ENCODE measurements around the gene MRPL41.
"Not testable (repeated sequence)": the region's sequence is repeated elsewhere in the genome, so short reads cannot be mapped to it uniquely, and the experiment has no call there.

The MRPL41 gene

GRCh38 chr9:137545123-137545522, 6.6 kb upstream of the MRPL41 start:
- Histone ChIP-seq H3K4me3 (ENCODE audit: insufficient read length, low read depth) (no peak overlapping the region), H3K4me1 (ENCODE audit: insufficient read depth, insufficient read length) (peaks cover 10% of the 10 kb centered on the region), H3K9me3 (ENCODE audit: insufficient read depth, low read length) (peaks cover 20% of the 10 kb centered on the region; the same call in 1 of the 2 replicates), H3K36me3 (ENCODE audit: insufficient read depth, insufficient read length, low read length) (no peaks in the 10 kb centered on the region), H3K27me3 (ENCODE audit: insufficient read depth, insufficient read length) (no peaks in the 10 kb centered on the region), H3K9ac (ENCODE audit: insufficient read length, low read depth) (no peak overlapping the region)
- TF ChIP-seq YY1 (IDR thresholded peaks at IDR 0.05; ENCODE audit: insufficient read depth, insufficient read length) = no peak
- TF ChIP-seq ZNF274 (IDR thresholded peaks at IDR 0.05; ENCODE audit: low read depth, low read length) = no peak
- no peak for TF ChIP-seq SUZ12 (IDR thresholded peaks at IDR 0.05; ENCODE audit: extremely low read depth, insufficient read depth, insufficient read length)
- no peak for DNase-seq (ENCODE audit: low read depth, low spot score)

DNA sequence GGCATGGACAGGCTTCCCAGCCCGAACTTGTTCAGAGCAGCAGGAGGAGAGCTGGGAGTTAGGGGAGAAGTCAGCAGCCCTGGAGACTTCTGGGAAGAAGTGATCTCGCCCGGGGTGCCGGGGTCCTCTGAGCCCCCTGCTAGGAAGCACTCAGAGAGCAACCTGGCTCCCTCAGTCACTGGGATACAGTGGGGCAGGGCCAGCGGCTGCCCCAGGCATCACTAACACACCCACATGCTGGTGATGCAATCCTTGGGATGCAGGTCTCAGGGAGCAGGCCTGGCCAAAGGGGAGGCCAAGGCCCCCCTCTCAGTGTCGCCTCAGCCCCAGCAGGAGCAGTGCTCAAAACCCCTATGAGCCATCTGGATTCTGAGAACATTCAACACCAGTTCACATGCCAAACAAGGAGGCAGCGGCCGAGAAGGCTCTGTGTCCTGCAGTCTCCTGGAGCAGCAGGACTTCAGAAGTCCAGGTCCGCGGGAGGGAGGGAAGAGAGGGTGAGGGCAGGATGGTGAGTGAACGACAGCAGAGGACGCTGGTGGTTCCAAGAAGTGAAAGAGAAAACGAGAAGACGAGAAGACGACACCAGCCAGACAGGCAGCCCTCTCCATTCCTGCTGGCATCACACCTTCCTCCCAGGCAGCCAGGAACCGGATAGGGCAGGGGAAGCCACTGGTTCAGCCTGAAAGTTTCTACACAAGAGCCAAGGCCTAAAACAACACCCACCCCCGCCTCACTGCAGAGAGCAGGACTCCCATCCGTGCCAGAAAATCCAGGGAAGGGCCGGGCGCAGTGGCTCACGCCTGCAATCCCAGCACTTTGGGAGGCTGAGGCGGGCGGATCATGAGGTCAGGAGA, 3.8 kb upstream of the MRPL41 start:
- peaks cover 20% of the 10 kb centered on the region; the same call in 1 of the 2 replicates for H3K9me3 ChIP-seq (ENCODE audit: insufficient read depth, low read length)
- peak overlapping the region; percentile 5 for H3K9ac ChIP-seq (ENCODE audit: insufficient read length, low read depth)
- H3K4me1 ChIP-seq (ENCODE audit: insufficient read depth, insufficient read length) = peaks cover 7% of the 10 kb centered on the region
- DNase-seq (ENCODE audit: low read depth, low spot score) = no peak
- H3K4me3 ChIP-seq (ENCODE audit: insufficient read length, low read depth) = no peak overlapping the region
- TF ChIP-seq YY1 (IDR thresholded peaks at IDR 0.05; ENCODE audit: insufficient read depth, insufficient read length) = no peak
- TF ChIP-seq ZNF274 (IDR thresholded peaks at IDR 0.05; ENCODE audit: low read depth, low read length) = no peak
- no peaks in the 10 kb centered on the region for H3K27me3 ChIP-seq (ENCODE audit: insufficient read depth, insufficient read length)
- peaks cover 7% of the 10 kb centered on the region for H3K36me3 ChIP-seq (ENCODE audit: insufficient read depth, insufficient read length, low read length)

DNA sequence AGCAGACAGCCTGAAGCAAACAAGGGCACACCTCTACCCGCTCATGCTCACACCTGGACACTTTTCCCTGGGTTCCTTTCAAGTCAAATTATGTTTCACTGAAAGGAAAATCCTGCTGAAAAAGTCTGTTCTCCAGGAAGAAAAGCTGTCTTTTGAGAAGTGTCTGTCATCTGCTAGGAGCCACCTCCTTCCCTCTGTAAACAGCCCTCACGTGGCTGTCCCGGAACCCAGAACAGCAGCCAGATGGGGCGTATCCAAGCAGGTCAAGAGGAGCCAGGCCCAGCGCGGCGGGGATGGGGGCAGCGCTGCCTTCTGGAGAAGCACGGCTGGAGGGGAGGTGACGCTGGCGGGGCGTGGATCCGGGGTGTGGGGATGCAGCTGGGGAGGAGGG, 1.5 kb upstream of the MRPL41 start, which contains the start of gene PNPLA7:
Gene PNPLA7, minus strand, starts transcription at position 172 of the 391 bp plus-strand sequence. CDS start 205 bp downstream, outside the sequence.
- DNase-seq (ENCODE audit: low read depth, low spot score) = peak; percentile 74
- peak within 1 kb of the TSS; percentile 59 for H3K4me3 ChIP-seq (ENCODE audit: insufficient read length, low read depth)
- H3K36me3 ChIP-seq (ENCODE audit: insufficient read depth, insufficient read length, low read length) = peaks cover 29% of the 10 kb centered on the region
- H3K9me3 ChIP-seq (ENCODE audit: insufficient read depth, low read length) = peaks cover 16% of the 10 kb centered on the region; the same call in 1 of the 2 replicates
- H3K4me1 ChIP-seq (ENCODE audit: insufficient read depth, insufficient read length) = peaks cover 2% of the 10 kb centered on the region
- TF ChIP-seq YY1 (IDR thresholded peaks at IDR 0.05; ENCODE audit: insufficient read depth, insufficient read length) = no peak
- H3K27me3 ChIP-seq (ENCODE audit: insufficient read depth, insufficient read length) = no peaks in the 10 kb centered on the region
- H3K9ac ChIP-seq (ENCODE audit: insufficient read length, low read depth) = peak within 1 kb of the TSS; percentile 77

- not testable (repeated sequence) for H3K4me1 ChIP-seq (ENCODE audit: insufficient read depth, insufficient read length); H3K27me3 ChIP-seq (ENCODE audit: insufficient read depth, insufficient read length); DNase-seq (ENCODE audit: low read depth, low spot score)
- Histone ChIP-seq H3K9me3 (ENCODE audit: insufficient read depth, low read length) (peaks cover 12% of the 10 kb centered on the region; the same call in 1 of the 2 replicates), H3K36me3 (ENCODE audit: insufficient read depth, insufficient read length, low read length) (peaks cover 36% of the 10 kb centered on the region), H3K4me3 (ENCODE audit: insufficient read length, low read depth) (peak overlapping the region; percentile 59), H3K9ac (ENCODE audit: insufficient read length, low read depth) (peak overlapping the region; percentile 77)
These were observed 768 bp upstream of the MRPL41 start for GRCh38 chr9:137550958-137551263.

- DNase-seq (ENCODE audit: low read depth, low spot score) = no peak
- H3K4me3 ChIP-seq (ENCODE audit: insufficient read length, low read depth) = peak overlapping the region; percentile 97
- no peak for TF ChIP-seq SUZ12 (IDR thresholded peaks at IDR 0.05; ENCODE audit: extremely low read depth, insufficient read depth, insufficient read length)
- TF ChIP-seq YY1 (IDR thresholded peaks at IDR 0.05; ENCODE audit: insufficient read depth, insufficient read length) = no peak
- TF ChIP-seq ZNF274 (IDR thresholded peaks at IDR 0.05; ENCODE audit: low read depth, low read length) = no peak
These were observed 516 bp downstream of the MRPL41 start for GRCh38 chr9:137552022-137552768.

GRCh38 chr9:137553654-137554053, 2.0 kb downstream of the MRPL41 start:
- peaks cover 57% of the 10 kb centered on the region for H3K36me3 ChIP-seq (ENCODE audit: insufficient read depth, insufficient read length, low read length)
- not testable (repeated sequence) for H3K27me3 ChIP-seq (ENCODE audit: insufficient read depth, insufficient read length); DNase-seq (ENCODE audit: low read depth, low spot score); H3K9ac ChIP-seq (ENCODE audit: insufficient read length, low read depth); H3K4me3 ChIP-seq (ENCODE audit: insufficient read length, low read depth); H3K9me3 ChIP-seq (ENCODE audit: insufficient read depth, low read length); H3K4me1 ChIP-seq (ENCODE audit: insufficient read depth, insufficient read length)

More at GRCh38 chr9:137552022-137552768, 516 bp downstream of the MRPL41 start:
- H3K4me1 ChIP-seq (ENCODE audit: insufficient read depth, insufficient read length) = peaks cover 2% of the 10 kb centered on the region
- peak overlapping the region; percentile 97 for H3K9ac ChIP-seq (ENCODE audit: insufficient read length, low read depth)
- no peaks in the 10 kb centered on the region for H3K9me3 ChIP-seq (ENCODE audit: insufficient read depth, low read length)
- no peaks in the 10 kb centered on the region for H3K27me3 ChIP-seq (ENCODE audit: insufficient read depth, insufficient read length)
- peaks cover 48% of the 10 kb centered on the region for H3K36me3 ChIP-seq (ENCODE audit: insufficient read depth, insufficient read length, low read length)

DNA sequence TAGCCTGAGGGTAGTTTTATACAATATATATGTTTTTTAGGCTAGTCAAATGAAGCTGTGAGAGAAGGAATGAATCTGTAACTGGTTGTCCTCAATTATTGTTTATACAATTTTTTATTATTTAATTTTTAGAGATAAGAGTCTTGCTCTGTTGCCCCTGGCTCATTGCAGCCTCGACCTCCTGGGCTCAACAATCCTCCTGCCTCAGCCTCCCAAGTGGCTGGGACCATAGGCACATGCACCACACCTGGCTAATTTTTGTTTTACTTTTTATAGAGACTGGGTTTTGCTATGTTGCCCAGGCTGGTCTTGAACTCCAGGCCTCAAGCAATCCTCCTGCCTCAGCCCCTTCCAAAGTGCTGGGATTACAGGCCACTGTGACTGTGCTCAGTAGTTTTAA, 2.7 kb downstream of the MRPL41 start:
- no peaks in the 10 kb centered on the region for H3K9me3 ChIP-seq (ENCODE audit: insufficient read depth, low read length)
- H3K36me3 ChIP-seq (ENCODE audit: insufficient read depth, insufficient read length, low read length) = peaks cover 59% of the 10 kb centered on the region
- H3K9ac ChIP-seq (ENCODE audit: insufficient read length, low read depth) = no peak overlapping the region
- no peak overlapping the region for H3K4me3 ChIP-seq (ENCODE audit: insufficient read length, low read depth)
- H3K27me3 ChIP-seq (ENCODE audit: insufficient read depth, insufficient read length) = no peaks in the 10 kb centered on the region
- peaks cover 2% of the 10 kb centered on the region for H3K4me1 ChIP-seq (ENCODE audit: insufficient read depth, insufficient read length)
- TF ChIP-seq YY1 (IDR thresholded peaks at IDR 0.05; ENCODE audit: insufficient read depth, insufficient read length) (no peak), ZNF274 (IDR thresholded peaks at IDR 0.05; ENCODE audit: low read depth, low read length) (no peak), SUZ12 (IDR thresholded peaks at IDR 0.05; ENCODE audit: extremely low read depth, insufficient read depth, insufficient read length) (no peak)
- DNase-seq (ENCODE audit: low read depth, low spot score) = no peak
